Erythroblast (primary cell): ENCODE data around the gene NETO2.

ENCODE experiments used
- GATA1 ChIP-seq: IDR thresholded peaks from 2 replicates; pipeline ENCODE4 v1.6.1; 2011; ENCODE audit warnings: low read depth, mild to moderate bottlenecking, control low read depth, low read length, moderate library complexity
- POLR2A ChIP-seq: IDR thresholded peaks from 2 replicates; pipeline ENCODE4 v1.6.1; 2011; ENCODE audit warnings: mild to moderate bottlenecking, low read length

GRCh38 chr16:47069841-47070584 is 73.7 kb downstream of the NETO2 start:
- TF ChIP-seq POLR2A (no peak), GATA1 (no peak)
